ENCODE results near the gene PSMC3IP.

- TF ChIP-seq CTCF (IDR thresholded peaks at IDR 0.05; ENCODE audit: poor library complexity, severe bottlenecking), result no peak
- no peak for TF ChIP-seq SMC3 (conservative IDR thresholded peaks at IDR 0.05; ENCODE audit: poor library complexity)
- no peak for TF ChIP-seq EP300 (conservative IDR thresholded peaks at IDR 0.05; ENCODE audit: poor library complexity, severe bottlenecking)
- TF ChIP-seq REST (IDR thresholded peaks at IDR 0.05; ENCODE audit: borderline replicate concordance), result no peak
- TF ChIP-seq RAD21 (conservative IDR thresholded peaks at IDR 0.05), result no peak
- TF ChIP-seq POLR2AphosphoS5 (IDR thresholded peaks at IDR 0.05), result no peak
- no peak for TF ChIP-seq EZH2 (IDR thresholded peaks at IDR 0.05; ENCODE audit: borderline replicate concordance, insufficient read depth, low read length, poor library complexity, severe bottlenecking)
- no peak for TF ChIP-seq MXI1 (conservative IDR thresholded peaks at IDR 0.05; ENCODE audit: poor library complexity, severe bottlenecking)
These were observed 9.1 kb upstream of the PSMC3IP start for GRCh38 chr17:42586514-42587230.
